Measurements from ENCODE around the gene ENTREP1.
A peak's percentile ranks its signal among the peaks of the same experiment; 100 is the strongest.

ENTREP1 gene, protein sequence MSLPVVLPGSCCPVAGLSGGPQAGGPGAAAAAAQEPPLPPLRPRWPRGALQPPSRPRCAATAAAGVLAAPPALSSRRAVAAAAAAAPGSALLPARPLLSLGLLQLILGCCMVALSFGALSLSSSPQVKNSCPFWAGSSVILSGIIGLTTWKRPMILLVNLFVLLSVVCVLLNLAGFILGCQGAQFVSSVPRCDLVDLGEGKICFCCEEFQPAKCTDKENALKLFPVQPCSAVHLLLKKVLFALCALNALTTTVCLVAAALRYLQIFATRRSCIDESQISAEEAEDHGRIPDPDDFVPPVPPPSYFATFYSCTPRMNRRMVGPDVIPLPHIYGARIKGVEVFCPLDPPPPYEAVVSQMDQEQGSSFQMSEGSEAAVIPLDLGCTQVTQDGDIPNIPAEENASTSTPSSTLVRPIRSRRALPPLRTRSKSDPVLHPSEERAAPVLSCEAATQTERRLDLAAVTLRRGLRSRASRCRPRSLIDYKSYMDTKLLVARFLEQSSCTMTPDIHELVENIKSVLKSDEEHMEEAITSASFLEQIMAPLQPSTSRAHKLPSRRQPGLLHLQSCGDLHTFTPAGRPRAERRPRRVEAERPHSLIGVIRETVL

GRCh38 chr9:69324549-69325401 lies at the start of gene ENTREP1:
TSS of gene ENTREP1 (plus strand) at chr9:69325215. CDS start at chr9:69325310, 95 bp downstream.
- H3K4me1 ChIP-seq (ENCODE audit: control insufficient read depth in 5 of 5, insufficient read depth in 5 of 5, low read length in 5 of 5), result peaks cover 0 to 18% (median 16%) of the 10 kb centered on the region in 5 donors
- peak within 1 kb of the TSS; percentile 65 to 80 (median 71) for H3K4me3 ChIP-seq (ENCODE audit: low read depth in 1 of 5, low read length in 5 of 5)
- H3K9me3 ChIP-seq (ENCODE audit: control insufficient read depth in 5 of 5, low read length in 5 of 5), result no peaks in the 10 kb centered on the region
- no peak within 1 kb of the TSS for H3K27ac ChIP-seq (ENCODE audit: low read depth, low read length)
- H3K27me3 ChIP-seq (ENCODE audit: control insufficient read depth in 5 of 5, insufficient read depth in 4 of 5, low read length in 5 of 5), result peaks cover 0 to 5% (median 3%) of the 10 kb centered on the region in 5 donors
- peak within 1 kb of the TSS in 2 of 5 donors; percentile 47 to 62 for H3K9ac ChIP-seq (ENCODE audit: low read length in 5 of 5)
- no peaks in the 10 kb centered on the region for H3K36me3 ChIP-seq (ENCODE audit: control insufficient read depth in 5 of 5, insufficient read depth in 5 of 5, low read length in 5 of 5)

DNA sequence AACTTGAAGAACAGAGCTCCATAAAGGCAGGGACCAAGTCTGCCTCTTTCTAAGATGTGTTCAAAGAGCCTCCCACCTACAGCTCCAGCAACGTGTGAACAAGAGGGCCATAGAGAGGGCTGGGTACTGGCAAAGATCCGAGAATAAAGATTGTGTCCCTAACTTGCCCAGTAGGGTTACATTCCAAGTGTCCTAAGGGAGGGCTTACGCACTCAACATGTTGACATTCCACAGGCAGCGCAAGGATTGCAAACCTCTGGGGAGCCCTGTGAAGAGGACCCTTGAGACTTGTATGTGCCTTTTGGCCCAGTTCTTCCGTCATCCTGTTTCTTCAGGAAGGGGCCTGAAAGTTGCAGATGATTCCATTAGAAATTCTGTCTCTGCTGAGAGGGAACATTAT lies 48.2 kb upstream of the ENTREP1 start:
- H3K9ac ChIP-seq (ENCODE audit: low read length in 5 of 5), result no peak overlapping the region

GRCh38 chr9:69279084-69279731 lies 45.8 kb upstream of the ENTREP1 start:
- peaks cover 0 to 13% (median 11%) of the 10 kb centered on the region in 5 donors for H3K4me1 ChIP-seq (ENCODE audit: control insufficient read depth in 5 of 5, insufficient read depth in 5 of 5, low read length in 5 of 5)
- peaks cover 2 to 6% (median 4%) of the 10 kb centered on the region in 5 donors for H3K9me3 ChIP-seq (ENCODE audit: control insufficient read depth in 5 of 5, low read length in 5 of 5)
- H3K4me3 ChIP-seq (ENCODE audit: low read depth in 1 of 5, low read length in 5 of 5), result no peak overlapping the region
- H3K27ac ChIP-seq (ENCODE audit: low read depth, low read length), result no peak overlapping the region
- no peak overlapping the region for H3K9ac ChIP-seq (ENCODE audit: low read length in 5 of 5)
- no peaks in the 10 kb centered on the region for H3K36me3 ChIP-seq (ENCODE audit: control insufficient read depth in 5 of 5, insufficient read depth in 5 of 5, low read length in 5 of 5)
- no peaks in the 10 kb centered on the region for H3K27me3 ChIP-seq (ENCODE audit: control insufficient read depth in 5 of 5, insufficient read depth in 4 of 5, low read length in 5 of 5)

More for the DNA sequence above, 48.2 kb upstream of the ENTREP1 start:
- H3K36me3 ChIP-seq (ENCODE audit: control insufficient read depth in 5 of 5, insufficient read depth in 5 of 5, low read length in 5 of 5), result no peaks in the 10 kb centered on the region
- peaks cover 0 to 18% (median 15%) of the 10 kb centered on the region in 5 donors for H3K4me1 ChIP-seq (ENCODE audit: control insufficient read depth in 5 of 5, insufficient read depth in 5 of 5, low read length in 5 of 5)
- peak overlapping the region; percentile 6 for H3K27ac ChIP-seq (ENCODE audit: low read depth, low read length)
- H3K4me3 ChIP-seq (ENCODE audit: low read depth in 1 of 5, low read length in 5 of 5), result peak overlapping the region in 2 of 5 donors; percentile 35 to 37
- peaks cover 2 to 10% (median 4%) of the 10 kb centered on the region in 5 donors for H3K9me3 ChIP-seq (ENCODE audit: control insufficient read depth in 5 of 5, low read length in 5 of 5)
- H3K27me3 ChIP-seq (ENCODE audit: control insufficient read depth in 5 of 5, insufficient read depth in 4 of 5, low read length in 5 of 5), result no peaks in the 10 kb centered on the region

DNA sequence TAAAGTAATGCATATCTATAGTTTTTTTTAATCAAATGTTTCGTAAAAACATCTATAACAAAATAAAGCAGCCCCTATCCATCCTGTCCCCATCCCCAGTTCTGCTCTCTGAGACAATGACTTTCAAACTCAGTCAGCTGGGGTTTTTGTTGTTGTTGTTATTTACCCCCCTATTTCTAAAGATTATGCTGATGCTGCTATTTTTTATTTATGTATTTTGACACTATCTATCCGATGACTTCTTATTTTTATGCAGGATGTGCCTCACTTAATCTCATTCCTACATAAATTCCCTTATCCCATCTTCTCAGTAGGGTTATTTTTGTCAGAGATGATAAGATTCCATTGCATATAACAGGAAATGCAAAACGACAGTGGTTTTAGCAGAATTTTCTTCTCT lies 45.3 kb upstream of the ENTREP1 start:
- Histone ChIP-seq H3K27me3 (ENCODE audit: control insufficient read depth in 5 of 5, insufficient read depth in 4 of 5, low read length in 5 of 5) (no peaks in the 10 kb centered on the region), H3K9me3 (ENCODE audit: control insufficient read depth in 5 of 5, low read length in 5 of 5) (peaks cover 0 to 2% (median under 1%) of the 10 kb centered on the region in 5 donors), H3K27ac (ENCODE audit: low read depth, low read length) (no peak overlapping the region), H3K4me3 (ENCODE audit: low read depth in 1 of 5, low read length in 5 of 5) (no peak overlapping the region), H3K9ac (ENCODE audit: low read length in 5 of 5) (no peak overlapping the region), H3K4me1 (ENCODE audit: control insufficient read depth in 5 of 5, insufficient read depth in 5 of 5, low read length in 5 of 5) (peaks cover 0 to 12% (median 11%) of the 10 kb centered on the region in 5 donors), H3K36me3 (ENCODE audit: control insufficient read depth in 5 of 5, insufficient read depth in 5 of 5, low read length in 5 of 5) (no peaks in the 10 kb centered on the region)

DNA sequence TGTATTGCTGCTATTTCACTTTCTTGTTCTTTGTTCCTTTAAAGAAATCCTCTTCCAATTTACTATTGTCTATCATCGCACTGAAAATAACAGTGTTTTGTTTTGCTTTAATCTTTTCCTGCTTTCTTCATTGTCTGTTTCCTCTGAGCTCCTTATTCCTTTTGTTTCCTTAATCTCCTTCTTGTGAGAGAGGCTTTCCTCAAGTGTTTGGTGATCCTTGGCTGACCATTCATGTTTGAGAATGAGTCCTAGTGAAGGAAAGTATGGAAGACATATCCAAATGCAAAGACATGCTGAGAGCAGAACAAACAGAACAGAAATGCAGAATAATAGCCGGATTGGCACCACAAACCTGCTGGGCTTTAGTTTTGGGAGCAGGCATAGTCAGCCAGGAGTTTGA lies 42.0 kb upstream of the ENTREP1 start:
- Histone ChIP-seq H3K27me3 (ENCODE audit: control insufficient read depth in 5 of 5, insufficient read depth in 4 of 5, low read length in 5 of 5) (no peaks in the 10 kb centered on the region), H3K9ac (ENCODE audit: low read length in 5 of 5) (no peak overlapping the region), H3K4me3 (ENCODE audit: low read depth in 1 of 5, low read length in 5 of 5) (no peak overlapping the region), H3K9me3 (ENCODE audit: control insufficient read depth in 5 of 5, low read length in 5 of 5) (no peaks in the 10 kb centered on the region), H3K4me1 (ENCODE audit: control insufficient read depth in 5 of 5, insufficient read depth in 5 of 5, low read length in 5 of 5) (no peaks in the 10 kb centered on the region), H3K36me3 (ENCODE audit: control insufficient read depth in 5 of 5, insufficient read depth in 5 of 5, low read length in 5 of 5) (no peaks in the 10 kb centered on the region), H3K27ac (ENCODE audit: low read depth, low read length) (no peak overlapping the region)

- Histone ChIP-seq H3K27me3 (ENCODE audit: control insufficient read depth in 5 of 5, insufficient read depth in 4 of 5, low read length in 5 of 5) (no peaks in the 10 kb centered on the region), H3K36me3 (ENCODE audit: control insufficient read depth in 5 of 5, insufficient read depth in 5 of 5, low read length in 5 of 5) (no peaks in the 10 kb centered on the region), H3K27ac (ENCODE audit: low read depth, low read length) (no peak overlapping the region), H3K9me3 (ENCODE audit: control insufficient read depth in 5 of 5, low read length in 5 of 5) (no peaks in the 10 kb centered on the region), H3K4me1 (ENCODE audit: control insufficient read depth in 5 of 5, insufficient read depth in 5 of 5, low read length in 5 of 5) (no peaks in the 10 kb centered on the region), H3K4me3 (ENCODE audit: low read depth in 1 of 5, low read length in 5 of 5) (no peak overlapping the region), H3K9ac (ENCODE audit: low read length in 5 of 5) (no peak overlapping the region)
Measured at GRCh38 chr9:69292078-69292477, 32.9 kb upstream of the ENTREP1 start.

- Histone ChIP-seq H3K27ac (ENCODE audit: low read depth, low read length) (no peak overlapping the region), H3K36me3 (ENCODE audit: control insufficient read depth in 5 of 5, insufficient read depth in 5 of 5, low read length in 5 of 5) (no peaks in the 10 kb centered on the region), H3K27me3 (ENCODE audit: control insufficient read depth in 5 of 5, insufficient read depth in 4 of 5, low read length in 5 of 5) (no peaks in the 10 kb centered on the region), H3K9me3 (ENCODE audit: control insufficient read depth in 5 of 5, low read length in 5 of 5) (no peaks in the 10 kb centered on the region), H3K4me3 (ENCODE audit: low read depth in 1 of 5, low read length in 5 of 5) (no peak overlapping the region), H3K9ac (ENCODE audit: low read length in 5 of 5) (no peak overlapping the region), H3K4me1 (ENCODE audit: control insufficient read depth in 5 of 5, insufficient read depth in 5 of 5, low read length in 5 of 5) (no peaks in the 10 kb centered on the region)
Measured at GRCh38 chr9:69293156-69293555, 31.9 kb upstream of the ENTREP1 start.

GRCh38 chr9:69295872-69296552 lies 29.0 kb upstream of the ENTREP1 start:
- H3K9me3 ChIP-seq (ENCODE audit: control insufficient read depth in 5 of 5, low read length in 5 of 5), result no peaks in the 10 kb centered on the region

GRCh38 chr9:69297300-69297980 lies 27.6 kb upstream of the ENTREP1 start:
- Histone ChIP-seq H3K4me3 (ENCODE audit: low read depth in 1 of 5, low read length in 5 of 5) (no peak overlapping the region), H3K27ac (ENCODE audit: low read depth, low read length) (no peak overlapping the region), H3K9ac (ENCODE audit: low read length in 5 of 5) (no peak overlapping the region), H3K36me3 (ENCODE audit: control insufficient read depth in 5 of 5, insufficient read depth in 5 of 5, low read length in 5 of 5) (no peaks in the 10 kb centered on the region), H3K9me3 (ENCODE audit: control insufficient read depth in 5 of 5, low read length in 5 of 5) (no peaks in the 10 kb centered on the region), H3K4me1 (ENCODE audit: control insufficient read depth in 5 of 5, insufficient read depth in 5 of 5, low read length in 5 of 5) (no peaks in the 10 kb centered on the region), H3K27me3 (ENCODE audit: control insufficient read depth in 5 of 5, insufficient read depth in 4 of 5, low read length in 5 of 5) (no peaks in the 10 kb centered on the region)

More at GRCh38 chr9:69295872-69296552, 29.0 kb upstream of the ENTREP1 start:
- H3K9ac ChIP-seq (ENCODE audit: low read length in 5 of 5), result no peak overlapping the region
- H3K4me3 ChIP-seq (ENCODE audit: low read depth in 1 of 5, low read length in 5 of 5), result no peak overlapping the region
- no peaks in the 10 kb centered on the region for H3K36me3 ChIP-seq (ENCODE audit: control insufficient read depth in 5 of 5, insufficient read depth in 5 of 5, low read length in 5 of 5)
- H3K27ac ChIP-seq (ENCODE audit: low read depth, low read length), result no peak overlapping the region
- no peaks in the 10 kb centered on the region for H3K4me1 ChIP-seq (ENCODE audit: control insufficient read depth in 5 of 5, insufficient read depth in 5 of 5, low read length in 5 of 5)
- no peaks in the 10 kb centered on the region for H3K27me3 ChIP-seq (ENCODE audit: control insufficient read depth in 5 of 5, insufficient read depth in 4 of 5, low read length in 5 of 5)

Data from subcutaneous abdominal adipose tissue (tissue), 5 donors.